ENCODE data around the gene RBM47.

DNA sequence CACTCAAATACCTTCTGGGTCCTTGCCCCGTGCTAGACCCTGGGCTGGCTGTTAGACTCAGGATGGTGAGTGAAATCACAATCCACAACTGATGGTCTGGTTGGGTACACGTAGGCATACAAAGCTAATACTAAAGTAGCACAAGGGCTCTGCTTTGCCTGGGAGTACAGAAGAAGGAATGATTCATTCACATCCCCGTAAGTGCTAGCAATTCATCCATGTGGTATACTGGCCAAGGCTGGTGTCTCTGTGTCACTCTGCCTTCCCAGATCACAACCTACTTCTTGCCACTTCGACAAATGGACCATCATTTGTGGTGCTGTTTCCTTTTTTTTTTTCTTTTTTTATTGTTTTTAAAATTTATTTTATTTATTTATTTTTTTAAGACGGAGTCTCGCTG lies 19.7 kb upstream of the RBM47 start:
- no peak for TF ChIP-seq EZH2 (IDR thresholded peaks at IDR 0.05; ENCODE audit: low read depth, unreplicated experiment)
- no peak for TF ChIP-seq EZH2phosphoT487 (IDR thresholded peaks at IDR 0.05; ENCODE audit: unreplicated experiment)
- TF ChIP-seq, protein P1, sequence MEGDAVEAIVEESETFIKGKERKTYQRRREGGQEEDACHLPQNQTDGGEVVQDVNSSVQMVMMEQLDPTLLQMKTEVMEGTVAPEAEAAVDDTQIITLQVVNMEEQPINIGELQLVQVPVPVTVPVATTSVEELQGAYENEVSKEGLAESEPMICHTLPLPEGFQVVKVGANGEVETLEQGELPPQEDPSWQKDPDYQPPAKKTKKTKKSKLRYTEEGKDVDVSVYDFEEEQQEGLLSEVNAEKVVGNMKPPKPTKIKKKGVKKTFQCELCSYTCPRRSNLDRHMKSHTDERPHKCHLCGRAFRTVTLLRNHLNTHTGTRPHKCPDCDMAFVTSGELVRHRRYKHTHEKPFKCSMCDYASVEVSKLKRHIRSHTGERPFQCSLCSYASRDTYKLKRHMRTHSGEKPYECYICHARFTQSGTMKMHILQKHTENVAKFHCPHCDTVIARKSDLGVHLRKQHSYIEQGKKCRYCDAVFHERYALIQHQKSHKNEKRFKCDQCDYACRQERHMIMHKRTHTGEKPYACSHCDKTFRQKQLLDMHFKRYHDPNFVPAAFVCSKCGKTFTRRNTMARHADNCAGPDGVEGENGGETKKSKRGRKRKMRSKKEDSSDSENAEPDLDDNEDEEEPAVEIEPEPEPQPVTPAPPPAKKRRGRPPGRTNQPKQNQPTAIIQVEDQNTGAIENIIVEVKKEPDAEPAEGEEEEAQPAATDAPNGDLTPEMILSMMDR (conservative IDR thresholded peaks at IDR 0.05; ENCODE audit: low read depth in 2 of 2): no peak
- TF ChIP-seq, protein P2, sequence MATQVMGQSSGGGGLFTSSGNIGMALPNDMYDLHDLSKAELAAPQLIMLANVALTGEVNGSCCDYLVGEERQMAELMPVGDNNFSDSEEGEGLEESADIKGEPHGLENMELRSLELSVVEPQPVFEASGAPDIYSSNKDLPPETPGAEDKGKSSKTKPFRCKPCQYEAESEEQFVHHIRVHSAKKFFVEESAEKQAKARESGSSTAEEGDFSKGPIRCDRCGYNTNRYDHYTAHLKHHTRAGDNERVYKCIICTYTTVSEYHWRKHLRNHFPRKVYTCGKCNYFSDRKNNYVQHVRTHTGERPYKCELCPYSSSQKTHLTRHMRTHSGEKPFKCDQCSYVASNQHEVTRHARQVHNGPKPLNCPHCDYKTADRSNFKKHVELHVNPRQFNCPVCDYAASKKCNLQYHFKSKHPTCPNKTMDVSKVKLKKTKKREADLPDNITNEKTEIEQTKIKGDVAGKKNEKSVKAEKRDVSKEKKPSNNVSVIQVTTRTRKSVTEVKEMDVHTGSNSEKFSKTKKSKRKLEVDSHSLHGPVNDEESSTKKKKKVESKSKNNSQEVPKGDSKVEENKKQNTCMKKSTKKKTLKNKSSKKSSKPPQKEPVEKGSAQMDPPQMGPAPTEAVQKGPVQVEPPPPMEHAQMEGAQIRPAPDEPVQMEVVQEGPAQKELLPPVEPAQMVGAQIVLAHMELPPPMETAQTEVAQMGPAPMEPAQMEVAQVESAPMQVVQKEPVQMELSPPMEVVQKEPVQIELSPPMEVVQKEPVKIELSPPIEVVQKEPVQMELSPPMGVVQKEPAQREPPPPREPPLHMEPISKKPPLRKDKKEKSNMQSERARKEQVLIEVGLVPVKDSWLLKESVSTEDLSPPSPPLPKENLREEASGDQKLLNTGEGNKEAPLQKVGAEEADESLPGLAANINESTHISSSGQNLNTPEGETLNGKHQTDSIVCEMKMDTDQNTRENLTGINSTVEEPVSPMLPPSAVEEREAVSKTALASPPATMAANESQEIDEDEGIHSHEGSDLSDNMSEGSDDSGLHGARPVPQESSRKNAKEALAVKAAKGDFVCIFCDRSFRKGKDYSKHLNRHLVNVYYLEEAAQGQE (IDR thresholded peaks at IDR 0.05; ENCODE audit: unreplicated experiment): no peak
- no peak for TF ChIP-seq POLR2AphosphoS5 (IDR thresholded peaks at IDR 0.05; ENCODE audit: low read depth)
- TF ChIP-seq, protein P3, sequence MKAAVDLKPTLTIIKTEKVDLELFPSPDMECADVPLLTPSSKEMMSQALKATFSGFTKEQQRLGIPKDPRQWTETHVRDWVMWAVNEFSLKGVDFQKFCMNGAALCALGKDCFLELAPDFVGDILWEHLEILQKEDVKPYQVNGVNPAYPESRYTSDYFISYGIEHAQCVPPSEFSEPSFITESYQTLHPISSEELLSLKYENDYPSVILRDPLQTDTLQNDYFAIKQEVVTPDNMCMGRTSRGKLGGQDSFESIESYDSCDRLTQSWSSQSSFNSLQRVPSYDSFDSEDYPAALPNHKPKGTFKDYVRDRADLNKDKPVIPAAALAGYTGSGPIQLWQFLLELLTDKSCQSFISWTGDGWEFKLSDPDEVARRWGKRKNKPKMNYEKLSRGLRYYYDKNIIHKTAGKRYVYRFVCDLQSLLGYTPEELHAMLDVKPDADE (IDR thresholded peaks at IDR 0.05): no peak
- TF ChIP-seq CREB1 (CRISPR knock-in tag; IDR thresholded peaks at IDR 0.05; ENCODE audit: low read depth): no peak
- no peak for TF ChIP-seq ZNF114 (CRISPR knock-in tag; IDR thresholded peaks at IDR 0.05)
- TF ChIP-seq JUNB (IDR thresholded peaks at IDR 0.05; ENCODE audit: unreplicated experiment): no peak
- TF ChIP-seq ZNF331 (CRISPR knock-in tag; IDR thresholded peaks at IDR 0.05; ENCODE audit: low read depth): no peak
- no peak for TF ChIP-seq STAT1 (IDR thresholded peaks at IDR 0.05; ENCODE audit: unreplicated experiment)
- TF ChIP-seq NANOG (IDR thresholded peaks at IDR 0.05; ENCODE audit: borderline replicate concordance): no peak
- TF ChIP-seq, protein P4, sequence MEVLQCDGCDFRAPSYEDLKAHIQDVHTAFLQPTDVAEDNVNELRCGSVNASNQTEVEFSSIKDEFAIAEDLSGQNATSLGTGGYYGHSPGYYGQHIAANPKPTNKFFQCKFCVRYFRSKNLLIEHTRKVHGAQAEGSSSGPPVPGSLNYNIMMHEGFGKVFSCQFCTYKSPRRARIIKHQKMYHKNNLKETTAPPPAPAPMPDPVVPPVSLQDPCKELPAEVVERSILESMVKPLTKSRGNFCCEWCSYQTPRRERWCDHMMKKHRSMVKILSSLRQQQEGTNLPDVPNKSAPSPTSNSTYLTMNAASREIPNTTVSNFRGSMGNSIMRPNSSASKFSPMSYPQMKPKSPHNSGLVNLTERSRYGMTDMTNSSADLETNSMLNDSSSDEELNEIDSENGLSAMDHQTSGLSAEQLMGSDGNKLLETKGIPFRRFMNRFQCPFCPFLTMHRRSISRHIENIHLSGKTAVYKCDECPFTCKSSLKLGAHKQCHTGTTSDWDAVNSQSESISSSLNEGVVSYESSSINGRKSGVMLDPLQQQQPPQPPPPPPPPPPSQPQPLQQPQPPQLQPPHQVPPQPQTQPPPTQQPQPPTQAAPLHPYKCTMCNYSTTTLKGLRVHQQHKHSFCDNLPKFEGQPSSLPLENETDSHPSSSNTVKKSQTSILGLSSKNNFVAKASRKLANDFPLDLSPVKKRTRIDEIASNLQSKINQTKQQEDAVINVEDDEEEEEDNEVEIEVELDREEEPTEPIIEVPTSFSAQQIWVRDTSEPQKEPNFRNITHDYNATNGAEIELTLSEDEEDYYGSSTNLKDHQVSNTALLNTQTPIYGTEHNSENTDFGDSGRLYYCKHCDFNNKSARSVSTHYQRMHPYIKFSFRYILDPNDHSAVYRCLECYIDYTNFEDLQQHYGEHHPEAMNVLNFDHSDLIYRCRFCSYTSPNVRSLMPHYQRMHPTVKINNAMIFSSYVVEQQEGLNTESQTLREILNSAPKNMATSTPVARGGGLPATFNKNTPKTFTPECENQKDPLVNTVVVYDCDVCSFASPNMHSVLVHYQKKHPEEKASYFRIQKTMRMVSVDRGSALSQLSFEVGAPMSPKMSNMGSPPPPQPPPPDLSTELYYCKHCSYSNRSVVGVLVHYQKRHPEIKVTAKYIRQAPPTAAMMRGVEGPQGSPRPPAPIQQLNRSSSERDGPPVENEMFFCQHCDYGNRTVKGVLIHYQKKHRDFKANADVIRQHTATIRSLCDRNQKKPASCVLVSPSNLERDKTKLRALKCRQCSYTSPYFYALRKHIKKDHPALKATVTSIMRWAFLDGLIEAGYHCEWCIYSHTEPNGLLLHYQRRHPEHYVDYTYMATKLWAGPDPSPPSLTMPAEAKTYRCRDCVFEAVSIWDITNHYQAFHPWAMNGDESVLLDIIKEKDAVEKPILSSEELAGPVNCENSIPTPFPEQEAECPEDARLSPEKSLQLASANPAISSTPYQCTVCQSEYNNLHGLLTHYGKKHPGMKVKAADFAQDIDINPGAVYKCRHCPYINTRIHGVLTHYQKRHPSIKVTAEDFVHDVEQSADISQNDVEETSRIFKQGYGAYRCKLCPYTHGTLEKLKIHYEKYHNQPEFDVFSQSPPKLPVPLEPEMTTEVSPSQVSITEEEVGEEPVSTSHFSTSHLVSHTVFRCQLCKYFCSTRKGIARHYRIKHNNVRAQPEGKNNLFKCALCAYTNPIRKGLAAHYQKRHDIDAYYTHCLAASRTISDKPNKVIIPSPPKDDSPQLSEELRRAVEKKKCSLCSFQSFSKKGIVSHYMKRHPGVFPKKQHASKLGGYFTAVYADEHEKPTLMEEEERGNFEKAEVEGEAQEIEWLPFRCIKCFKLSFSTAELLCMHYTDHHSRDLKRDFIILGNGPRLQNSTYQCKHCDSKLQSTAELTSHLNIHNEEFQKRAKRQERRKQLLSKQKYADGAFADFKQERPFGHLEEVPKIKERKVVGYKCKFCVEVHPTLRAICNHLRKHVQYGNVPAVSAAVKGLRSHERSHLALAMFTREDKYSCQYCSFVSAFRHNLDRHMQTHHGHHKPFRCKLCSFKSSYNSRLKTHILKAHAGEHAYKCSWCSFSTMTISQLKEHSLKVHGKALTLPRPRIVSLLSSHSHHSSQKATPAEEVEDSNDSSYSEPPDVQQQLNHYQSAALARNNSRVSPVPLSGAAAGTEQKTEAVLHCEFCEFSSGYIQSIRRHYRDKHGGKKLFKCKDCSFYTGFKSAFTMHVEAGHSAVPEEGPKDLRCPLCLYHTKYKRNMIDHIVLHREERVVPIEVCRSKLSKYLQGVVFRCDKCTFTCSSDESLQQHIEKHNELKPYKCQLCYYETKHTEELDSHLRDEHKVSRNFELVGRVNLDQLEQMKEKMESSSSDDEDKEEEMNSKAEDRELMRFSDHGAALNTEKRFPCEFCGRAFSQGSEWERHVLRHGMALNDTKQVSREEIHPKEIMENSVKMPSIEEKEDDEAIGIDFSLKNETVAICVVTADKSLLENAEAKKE (CRISPR knock-in tag; IDR thresholded peaks at IDR 0.05): no peak

All from GM23338 (cell line).